ENCODE results near the gene IL22RA2.

- TF ChIP-seq EZH2phosphoT487 (IDR thresholded peaks at IDR 0.05; ENCODE audit: insufficient read depth, low read depth) (no peak), EZH2 (IDR thresholded peaks at IDR 0.05; ENCODE audit: insufficient read depth, poor library complexity, severe bottlenecking) (no peak)
Observed at GRCh38 chr6:137123078-137123477, 50.4 kb downstream of the IL22RA2 start.
